IPS-20b (cell line): ENCODE data around the gene RTN4RL1.
A peak's percentile ranks its signal among the peaks of the same experiment; 100 is the strongest.

Source experiments
- H3K27ac ChIP-seq: one replicate; pipeline ENCODE4 v1.5.1; 2013; ENCODE audit warnings: low read length
- H3K27me3 ChIP-seq: 2 replicates; pipeline ENCODE4 v1.6.1; 2013; ENCODE audit warnings: mild to moderate bottlenecking, low read length, inconsistent platforms; ENCODE audit not compliant: insufficient read depth
- H3K36me3 ChIP-seq: 2 replicates; pipeline ENCODE4 v1.6.1; 2013; ENCODE audit warnings: low read depth, mild to moderate bottlenecking, inconsistent platforms, low read length, moderate library complexity; ENCODE audit not compliant: insufficient read depth
- H3K4me1 ChIP-seq: 2 replicates; pipeline ENCODE4 v1.6.1; 2013; ENCODE audit warnings: mild to moderate bottlenecking, control low read depth, inconsistent platforms, low read length, moderate library complexity; ENCODE audit not compliant: insufficient read depth
- H3K4me3 ChIP-seq: 2 replicates; pipeline ENCODE4 v1.5.1; 2013; ENCODE audit warnings: mild to moderate bottlenecking, low read length, inconsistent platforms
- H3K9ac ChIP-seq: 2 replicates; pipeline ENCODE4 v1.6.1; 2013; ENCODE audit warnings: low read depth, mild to moderate bottlenecking, inconsistent platforms, low read length, moderate library complexity
- H3K9me3 ChIP-seq: 2 replicates; pipeline ENCODE4 v1.6.1; 2013; ENCODE audit warnings: mild to moderate bottlenecking, low read depth, low read length, inconsistent platforms; ENCODE audit not compliant: insufficient read depth

The RTN4RL1 gene

DNA sequence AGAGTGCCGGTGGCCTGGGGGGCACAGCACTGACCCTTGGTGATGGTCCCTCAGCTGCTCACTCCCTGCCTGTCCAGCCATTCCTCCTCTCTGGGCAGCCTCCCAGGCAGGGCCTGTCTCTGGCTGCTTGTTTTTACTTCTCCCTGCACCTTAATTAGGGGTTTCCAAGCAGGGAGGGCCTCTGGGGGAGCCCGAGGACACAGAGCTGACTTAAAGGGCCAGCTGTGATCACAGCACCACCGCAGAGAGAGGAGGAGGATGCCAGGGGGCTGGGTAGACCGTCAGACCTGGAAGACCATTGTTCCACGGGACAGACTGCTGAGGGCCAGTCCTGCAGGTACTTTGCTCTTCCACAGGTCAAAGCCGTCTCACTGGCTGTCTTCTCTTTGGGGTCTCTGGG, 3.6 kb upstream of the RTN4RL1 start:
- Histone ChIP-seq H3K4me3 (no peak overlapping the region), H3K27ac (no peak overlapping the region), H3K9me3 (no peaks in the 10 kb centered on the region), H3K36me3 (no peaks in the 10 kb centered on the region), H3K27me3 (peaks cover 61% of the 10 kb centered on the region), H3K4me1 (no peaks in the 10 kb centered on the region), H3K9ac (no peak overlapping the region)

DNA sequence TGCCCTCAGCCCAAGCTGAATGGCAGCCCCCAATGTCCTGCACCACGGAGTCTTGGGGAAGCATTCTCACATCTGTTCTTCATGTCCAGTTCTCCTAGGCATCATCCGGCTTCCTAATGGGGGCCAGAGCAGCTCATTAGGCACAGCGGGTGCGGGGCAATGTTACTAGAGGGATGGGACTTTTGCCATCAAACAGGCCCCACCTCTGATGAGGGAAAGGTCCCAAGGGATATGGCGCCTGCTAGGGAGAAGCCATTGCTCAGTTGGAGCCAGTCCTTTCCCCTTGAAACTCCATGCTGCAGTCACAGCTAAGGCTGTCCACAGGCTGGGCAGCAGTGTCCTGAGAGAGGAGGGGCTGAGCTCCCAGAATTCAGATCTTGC, 3.1 kb upstream of the RTN4RL1 start:
- peaks cover 66% of the 10 kb centered on the region for H3K27me3 ChIP-seq
- 0 out of 2 replicates have a peak, but pooled peaks cover under 1% of the 10 kb centered on the region for H3K4me1 ChIP-seq
- H3K9me3 ChIP-seq = no peaks in the 10 kb centered on the region
- H3K27ac ChIP-seq = no peak overlapping the region
- no peak overlapping the region for H3K9ac ChIP-seq
- H3K36me3 ChIP-seq = no peaks in the 10 kb centered on the region
- H3K4me3 ChIP-seq = no peak overlapping the region

DNA sequence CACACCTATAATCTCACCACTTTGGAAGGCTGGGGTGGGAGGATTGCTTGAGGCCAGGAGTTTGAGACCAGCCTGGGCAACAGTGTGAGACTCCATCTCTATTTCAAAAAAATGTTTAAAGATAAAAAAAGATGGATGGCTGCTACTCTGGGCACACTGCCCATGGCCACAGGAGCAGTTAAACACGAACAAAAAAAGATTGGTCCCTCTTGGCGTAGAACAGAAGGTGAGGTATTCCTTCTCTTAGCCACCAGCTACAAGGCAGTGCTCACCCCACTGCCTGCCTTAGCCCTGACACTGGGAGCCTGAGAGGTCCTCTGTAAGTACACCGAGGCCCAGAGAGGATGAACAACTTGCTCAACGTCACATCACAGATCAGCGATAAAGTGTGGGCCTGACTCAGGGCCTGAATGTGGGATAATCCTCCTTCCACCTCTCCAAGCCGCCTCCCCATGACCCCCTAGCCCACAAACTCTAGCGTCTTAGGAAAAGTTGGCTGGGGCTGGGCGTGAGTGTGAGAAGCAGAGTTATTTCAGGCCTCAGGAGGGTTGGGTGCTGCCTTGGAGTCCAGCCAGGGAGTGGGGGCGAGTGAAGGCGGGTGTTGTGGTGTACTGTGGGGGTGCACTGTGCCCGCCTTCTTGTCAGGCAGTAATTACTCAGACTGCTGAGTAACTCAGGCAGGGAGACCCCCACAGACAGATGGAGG, 2.5 kb upstream of the RTN4RL1 start:
- 0 out of 2 replicates have a peak, but pooled peaks cover 3% of the 10 kb centered on the region for H3K4me1 ChIP-seq
- H3K27me3 ChIP-seq = peaks cover 72% of the 10 kb centered on the region
- H3K9ac ChIP-seq = no peak overlapping the region
- H3K27ac ChIP-seq = no peak overlapping the region
- no peaks in the 10 kb centered on the region for H3K36me3 ChIP-seq
- no peaks in the 10 kb centered on the region for H3K9me3 ChIP-seq
- H3K4me3 ChIP-seq = no peak overlapping the region

DNA sequence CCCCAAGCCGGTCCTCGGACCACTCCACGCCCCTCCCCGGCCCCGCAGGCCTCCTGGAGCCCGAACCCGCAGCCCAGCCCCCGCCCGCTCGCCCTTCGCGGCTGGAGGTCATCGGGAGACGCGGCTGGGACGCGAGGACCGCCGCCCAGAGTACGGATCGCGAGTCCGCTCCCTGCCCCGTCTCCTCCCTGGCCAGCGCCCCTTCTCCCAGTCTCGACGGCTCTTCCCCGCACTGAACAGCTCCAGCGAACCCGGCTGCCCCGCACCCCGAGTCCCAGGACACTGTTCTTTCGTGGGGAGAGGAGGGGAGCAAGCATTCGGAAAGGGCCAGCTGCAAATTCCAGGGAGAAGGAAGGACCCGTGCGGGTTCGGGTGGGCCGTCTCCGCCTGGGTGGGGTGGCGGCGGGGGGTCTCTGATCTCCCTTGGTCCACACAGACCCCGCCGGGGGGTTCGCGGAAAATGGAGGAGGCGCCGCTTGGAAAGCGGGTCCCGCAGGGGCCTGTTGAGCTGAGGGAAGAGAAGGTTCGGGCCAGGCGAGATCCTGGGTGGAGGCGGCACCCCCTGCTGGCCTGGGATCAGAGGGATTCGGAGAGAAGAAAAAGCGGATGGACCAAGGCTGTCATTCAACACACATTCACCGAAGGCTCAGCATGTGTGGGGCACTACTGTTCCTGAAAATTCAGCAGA, 632 bp upstream of the RTN4RL1 start:
- no peaks in the 10 kb centered on the region for H3K36me3 ChIP-seq
- H3K27ac ChIP-seq = no peak overlapping the region
- H3K4me3 ChIP-seq = peak overlapping the region; percentile 51; the same call in 1 of the 2 replicates
- 0 out of 2 replicates have a peak, but pooled peaks cover 3% of the 10 kb centered on the region for H3K4me1 ChIP-seq
- peaks cover 87% of the 10 kb centered on the region for H3K27me3 ChIP-seq
- no peaks in the 10 kb centered on the region for H3K9me3 ChIP-seq
- H3K9ac ChIP-seq = no peak overlapping the region

DNA sequence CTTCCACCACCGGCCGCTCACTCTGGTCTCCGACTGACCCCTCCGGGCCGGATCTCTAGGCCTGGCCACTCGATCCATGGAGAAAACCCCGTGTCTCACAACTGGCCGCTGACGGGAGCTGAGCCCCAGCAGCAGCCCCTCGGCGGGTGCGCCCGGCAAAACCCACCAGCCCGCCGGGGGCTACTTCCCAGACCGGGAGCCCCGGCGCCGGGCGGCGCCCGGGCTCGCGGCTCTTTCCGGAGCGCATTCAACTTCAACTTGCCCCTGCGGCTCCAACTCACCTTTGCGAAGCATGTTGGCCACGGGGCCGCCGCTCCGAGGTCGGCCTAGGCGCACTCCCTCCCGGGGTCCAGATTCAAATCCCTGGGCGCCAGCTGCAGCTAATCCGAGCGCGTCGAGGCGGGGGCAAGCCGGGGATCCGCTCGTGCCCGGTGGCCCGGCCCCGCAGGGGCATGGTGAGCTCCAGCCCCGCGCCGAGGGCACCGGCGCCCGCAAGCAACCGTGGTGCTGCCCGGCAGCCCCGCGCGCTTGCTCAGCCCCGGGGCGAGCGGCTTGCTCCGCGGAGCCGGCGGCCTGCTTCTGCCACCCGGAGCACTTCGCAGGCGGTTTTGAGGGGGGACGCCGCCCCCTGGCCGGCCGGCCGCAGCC, 438 bp downstream of the RTN4RL1 start:
- H3K4me3 ChIP-seq = peak overlapping the region; percentile 51; the same call in 1 of the 2 replicates
- no peak overlapping the region for H3K9ac ChIP-seq
- peaks cover 96% of the 10 kb centered on the region for H3K27me3 ChIP-seq
- 0 out of 2 replicates have a peak, but pooled peaks cover 3% of the 10 kb centered on the region for H3K4me1 ChIP-seq
- no peaks in the 10 kb centered on the region for H3K9me3 ChIP-seq
- H3K36me3 ChIP-seq = no peaks in the 10 kb centered on the region
- no peak overlapping the region for H3K27ac ChIP-seq

DNA sequence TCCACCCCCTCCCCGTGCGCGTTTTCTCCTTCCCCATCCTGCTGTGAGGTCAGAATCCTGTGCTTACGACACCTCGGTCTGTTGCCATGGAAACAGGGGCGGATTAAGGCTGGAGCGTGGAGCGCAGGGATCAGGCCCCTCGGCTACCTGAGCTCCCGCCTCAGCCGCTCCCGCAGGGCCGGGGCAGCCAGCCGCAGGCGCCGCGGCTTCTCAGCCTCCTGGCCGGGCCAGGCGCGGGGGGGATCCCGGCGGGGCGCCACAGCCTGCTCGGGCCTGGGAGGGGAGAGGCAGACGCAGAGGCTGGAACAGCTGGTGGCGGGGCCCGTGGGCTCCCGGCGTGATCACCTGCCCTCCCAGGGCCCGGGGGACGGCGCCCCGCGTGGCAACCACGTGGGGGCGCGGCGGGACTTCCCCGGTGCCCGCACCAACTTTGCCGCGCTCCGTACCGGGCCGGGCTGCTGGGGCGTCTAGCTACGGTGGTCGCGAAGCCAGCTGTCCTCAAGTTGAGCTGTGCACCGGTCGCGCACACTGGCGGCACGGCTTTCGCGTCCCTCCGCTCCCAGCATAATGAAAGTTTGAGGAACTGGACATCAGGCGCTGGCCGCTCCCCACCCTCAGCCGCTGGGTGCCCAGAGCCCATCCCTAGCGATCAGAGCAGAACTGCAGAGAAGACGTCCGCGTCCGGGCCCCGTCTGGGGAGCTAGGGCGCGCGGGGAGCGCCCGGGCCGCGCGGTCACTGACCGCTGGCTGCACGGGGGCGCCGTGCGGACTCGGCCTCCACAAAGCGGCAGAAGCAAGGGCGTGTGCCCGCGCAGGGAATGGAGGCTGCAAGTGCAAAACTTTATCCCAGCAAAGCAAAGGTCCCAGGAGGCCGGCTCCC, 1.2 kb downstream of the RTN4RL1 start:
- Histone ChIP-seq H3K9ac (no peak overlapping the region), H3K4me1 (0 out of 2 replicates have a peak, but pooled peaks cover 3% of the 10 kb centered on the region), H3K9me3 (no peaks in the 10 kb centered on the region), H3K4me3 (peak overlapping the region; percentile 51; the same call in 1 of the 2 replicates), H3K36me3 (no peaks in the 10 kb centered on the region), H3K27me3 (peaks cover 96% of the 10 kb centered on the region), H3K27ac (no peak overlapping the region)

DNA sequence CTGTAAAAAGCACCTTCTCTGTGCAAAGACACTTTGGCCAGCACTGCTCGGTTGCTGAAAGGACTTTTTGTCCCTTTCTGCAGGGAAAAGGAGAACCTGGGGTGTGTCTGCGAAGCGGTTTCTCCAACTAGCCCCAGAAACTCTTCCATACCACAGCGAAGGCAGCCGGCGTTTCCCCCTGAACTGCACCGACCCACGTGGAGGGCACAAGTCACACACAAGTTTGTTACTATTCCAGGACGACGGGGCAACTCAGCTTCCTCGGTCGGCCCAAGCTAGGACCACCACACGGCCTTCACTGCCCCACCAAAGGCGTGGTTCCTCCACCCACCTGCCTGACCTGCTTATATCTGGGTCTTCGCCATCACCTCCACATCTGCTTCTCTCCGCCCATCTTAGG, 1.9 kb downstream of the RTN4RL1 start:
- no peak overlapping the region for H3K4me3 ChIP-seq
- no peak overlapping the region for H3K27ac ChIP-seq
- peaks cover 96% of the 10 kb centered on the region for H3K27me3 ChIP-seq
- H3K36me3 ChIP-seq = no peaks in the 10 kb centered on the region
- 0 out of 2 replicates have a peak, but pooled peaks cover 3% of the 10 kb centered on the region for H3K4me1 ChIP-seq
- no peak overlapping the region for H3K9ac ChIP-seq
- H3K9me3 ChIP-seq = no peaks in the 10 kb centered on the region

DNA sequence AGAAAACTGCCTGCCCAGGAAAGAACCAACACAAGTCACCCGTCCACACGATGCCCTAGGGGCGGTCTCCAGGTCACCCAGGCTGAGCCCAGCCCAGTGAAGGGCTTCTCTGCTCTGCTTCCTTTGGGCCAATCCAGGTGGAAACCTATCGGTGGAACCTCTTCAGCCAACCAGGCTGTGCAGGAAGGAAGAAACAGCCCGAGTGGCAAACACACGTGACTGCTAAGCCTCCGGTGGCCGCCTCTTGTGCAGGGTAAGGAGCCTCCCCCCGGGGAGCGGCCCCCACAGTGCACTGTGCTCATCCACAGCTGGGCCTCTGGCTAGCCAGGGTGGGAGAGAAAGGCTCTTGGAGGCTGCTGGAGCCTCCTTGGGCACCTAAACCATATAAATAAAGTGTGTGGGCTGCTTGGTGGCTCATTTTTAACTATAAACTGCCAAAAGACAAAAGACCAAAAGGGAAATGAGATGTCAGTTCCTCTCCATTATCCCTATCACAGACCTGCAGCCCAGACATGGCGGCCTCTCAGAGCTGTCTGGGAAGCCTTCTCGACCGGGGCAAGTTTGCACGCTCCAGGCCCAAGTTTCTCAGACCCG, 2.4 kb downstream of the RTN4RL1 start:
- 0 out of 2 replicates have a peak, but pooled peaks cover 3% of the 10 kb centered on the region for H3K4me1 ChIP-seq
- H3K27me3 ChIP-seq = peaks cover 96% of the 10 kb centered on the region
- no peak overlapping the region for H3K4me3 ChIP-seq
- H3K36me3 ChIP-seq = no peaks in the 10 kb centered on the region
- no peaks in the 10 kb centered on the region for H3K9me3 ChIP-seq
- H3K27ac ChIP-seq = no peak overlapping the region
- no peak overlapping the region for H3K9ac ChIP-seq

DNA sequence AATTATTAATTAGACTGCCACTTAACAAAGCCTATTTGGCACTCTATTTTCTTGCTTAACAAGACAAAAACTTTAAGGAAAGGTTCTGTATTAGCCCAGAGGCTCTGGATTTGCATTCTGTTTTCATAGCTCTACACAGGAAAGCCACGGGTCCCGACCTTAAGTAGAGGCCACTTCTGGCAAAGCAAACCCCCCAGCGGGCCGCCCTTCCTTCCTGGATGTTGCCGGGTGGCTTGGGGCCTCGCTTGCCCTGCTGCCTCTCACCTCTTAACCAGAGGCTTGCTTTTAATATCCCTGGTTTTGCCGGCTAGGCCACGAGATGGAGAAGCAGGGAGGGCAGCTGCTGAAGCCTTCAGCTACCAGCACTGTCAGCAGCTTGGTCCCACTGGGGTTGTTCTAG, 4.4 kb downstream of the RTN4RL1 start:
- Histone ChIP-seq H3K4me3 (no peak overlapping the region), H3K9ac (no peak overlapping the region)

DNA sequence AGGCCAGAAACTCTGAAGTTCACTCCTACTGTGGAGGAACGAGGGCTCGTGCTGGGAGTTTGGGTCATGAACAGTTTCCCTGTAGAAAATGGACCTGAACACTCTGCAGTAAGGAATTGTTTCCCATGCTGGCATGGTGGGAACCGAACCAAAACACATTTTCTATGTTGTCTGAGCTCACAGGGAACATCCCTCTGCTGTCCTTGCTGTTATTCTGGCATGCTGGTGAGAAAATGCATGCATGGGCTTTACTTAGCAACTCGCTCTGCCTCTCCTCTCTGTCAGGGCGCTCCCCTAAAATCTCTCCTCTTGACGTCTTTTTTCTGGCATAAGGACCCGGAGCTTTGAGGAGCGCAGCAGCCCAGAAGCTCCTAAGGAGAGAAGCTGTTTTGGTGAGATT, 5.4 kb downstream of the RTN4RL1 start:
- Histone ChIP-seq H3K4me3 (no peak overlapping the region), H3K27ac (no peak overlapping the region), H3K36me3 (no peaks in the 10 kb centered on the region), H3K9me3 (no peaks in the 10 kb centered on the region), H3K9ac (no peak overlapping the region), H3K4me1 (0 out of 2 replicates have a peak, but pooled peaks cover 3% of the 10 kb centered on the region), H3K27me3 (peaks cover 75% of the 10 kb centered on the region)

More for the DNA sequence above, 4.4 kb downstream of the RTN4RL1 start:
- Histone ChIP-seq H3K9me3 (no peaks in the 10 kb centered on the region), H3K27me3 (peaks cover 85% of the 10 kb centered on the region), H3K27ac (no peak overlapping the region), H3K4me1 (0 out of 2 replicates have a peak, but pooled peaks cover 3% of the 10 kb centered on the region), H3K36me3 (no peaks in the 10 kb centered on the region)
